PC-3 (cell line): ENCODE results near the gene DNAJC1. TPM values are rescaled to one million over a fixed set of nuclear protein-coding genes. Genes with fewer than 3 reads are reported as not detected.
"Not testable (repeated sequence)": the region's sequence is repeated elsewhere in the genome, so short reads cannot be mapped to it uniquely, and the experiment has no call there.

ENCODE experiments used
- ATAC-seq: fragments of 200-7000 bp; cut with Tn5 transposase; 2 replicates; pipeline ENCODE4 v1.9.1; 2020; ENCODE audit warnings: mild to moderate bottlenecking, moderate library complexity
- BruUV-seq: library from RNA; stranded (reverse); fragments of 400-500 nt; replicated peaks from 2 replicates; lab custom pipeline; 2021; lab: Mats Ljungman, UMichigan
- CTCF ChIA-PET: fragments of 300-600 bp; sonication (Branson Sonifier 250); formaldehyde crosslinking; loops from one replicate; lab custom pipeline; 2022; ENCODE audit warnings: antibody characterized with exemption; lab: Charles Lee
- POLR2A ChIA-PET: fragments of 300-600 bp; sonication (Branson Sonifier 250); formaldehyde crosslinking; loops from one replicate; lab custom pipeline; 2022; ENCODE audit warnings: antibody characterized with exemption; ENCODE audit not compliant: unreplicated experiment; lab: Charles Lee
- DNase-seq: peaks from one replicate; pipeline ENCODE4 v3.0.0-alpha.2; 2015
- H2AFZ ChIP-seq: fragments of 300-600 bp; sonication (generic); 2 replicates; pipeline ENCODE4 v1.6.0; 2016; ENCODE audit warnings: antibody characterized with exemption, low read length
- H3F3A ChIP-seq: fragments of 300-600 bp; sonication (generic); one replicate; pipeline ENCODE4 v1.6.0; 2017; ENCODE audit warnings: antibody characterized with exemption, low read length, control low read depth, mild to moderate bottlenecking; ENCODE audit not compliant: unreplicated experiment
- H3K27ac ChIP-seq: fragments of 300-600 bp; sonication (generic); 2 replicates; pipeline ENCODE4 v1.5.1; 2016; ENCODE audit warnings: mild to moderate bottlenecking, low read length
- H3K27me3 ChIP-seq: fragments of 300-600 bp; sonication (generic); 2 replicates; pipeline ENCODE4 v1.6.1; 2016; ENCODE audit warnings: low read length, mixed read lengths
- H3K36me3 ChIP-seq: fragments of 300-600 bp; sonication (generic); 2 replicates; pipeline ENCODE4 v1.6.1; 2016; ENCODE audit warnings: low read depth, mixed run types, low read length, mixed read lengths
- H3K4me1 ChIP-seq: fragments of 300-600 bp; sonication (generic); 2 replicates; pipeline ENCODE4 v1.5.1; 2016; ENCODE audit warnings: low read length; ENCODE audit not compliant: insufficient read depth
- H3K4me2 ChIP-seq: fragments of 300-600 bp; sonication (generic); 2 replicates; pipeline ENCODE4 v1.6.0; 2016; ENCODE audit warnings: low read length
- H3K4me3 ChIP-seq: fragments of 300-600 bp; sonication (generic); 2 replicates; pipeline ENCODE4 v1.5.1; 2016; ENCODE audit warnings: mild to moderate bottlenecking, low read length, mixed read lengths
- H3K79me2 ChIP-seq: fragments of 300-600 bp; sonication (generic); 2 replicates; pipeline ENCODE4 v1.6.1; 2017; ENCODE audit warnings: low read length, mixed read lengths
- H3K9ac ChIP-seq: fragments of 300-600 bp; sonication (generic); 2 replicates; pipeline ENCODE4 v1.6.0; 2016; ENCODE audit warnings: mild to moderate bottlenecking, low read length
- H3K9me2 ChIP-seq: fragments of 300-600 bp; sonication (generic); replicated peaks from 2 replicates; pipeline ENCODE4 v1.6.1; 2016; ENCODE audit warnings: mixed run types, low read length, mixed read lengths
- H3K9me3 ChIP-seq: fragments of 300-600 bp; sonication (generic); 2 replicates; pipeline ENCODE4 v1.6.1; 2016; ENCODE audit warnings: low read length, mixed read lengths
- H4K20me1 ChIP-seq: fragments of 300-600 bp; sonication (generic); 2 replicates; pipeline ENCODE4 v1.6.1; 2016; ENCODE audit warnings: low read length, mixed read lengths
- EZH2 ChIP-seq: fragments of 300-600 bp; sonication (generic); IDR thresholded peaks from one replicate; pipeline ENCODE4 v1.6.1; 2017; ENCODE audit warnings: antibody characterized with exemption, mild to moderate bottlenecking, low read length; ENCODE audit not compliant: unreplicated experiment
- EZH2phosphoT487 ChIP-seq: fragments of 300-600 bp; sonication (generic); IDR thresholded peaks from 2 replicates; pipeline ENCODE4 v1.6.1; 2018; ENCODE audit warnings: mild to moderate bottlenecking, antibody characterized with exemption, low read length, borderline replicate concordance
- intact Hi-C: fragments of 100-400 bp; cut with micrococcal nuclease; formaldehyde crosslinking; loops from 2 replicates; pipeline ENCODE4 v1.9.0; 2023
- total RNA-seq: library from RNA; depleted of rRNA; stranded (reverse); fragments of >200 nt; gene quantifications from 2 replicates; pipeline ENCODE4 v1.2.3, GENCODE V29; 2014
- TF ChIP-seq, protein P1 (sequence below): fragments of 300-600 bp; sonication (generic); conservative IDR thresholded peaks from 2 replicates; pipeline ENCODE4 v1.5.1; 2017; ENCODE audit warnings: antibody characterized with exemption, low read depth, mild to moderate bottlenecking, low read length

DNAJC1 gene
- total RNA-seq, 1 experiment from 2014 or later: 53.4 TPM

DNA sequence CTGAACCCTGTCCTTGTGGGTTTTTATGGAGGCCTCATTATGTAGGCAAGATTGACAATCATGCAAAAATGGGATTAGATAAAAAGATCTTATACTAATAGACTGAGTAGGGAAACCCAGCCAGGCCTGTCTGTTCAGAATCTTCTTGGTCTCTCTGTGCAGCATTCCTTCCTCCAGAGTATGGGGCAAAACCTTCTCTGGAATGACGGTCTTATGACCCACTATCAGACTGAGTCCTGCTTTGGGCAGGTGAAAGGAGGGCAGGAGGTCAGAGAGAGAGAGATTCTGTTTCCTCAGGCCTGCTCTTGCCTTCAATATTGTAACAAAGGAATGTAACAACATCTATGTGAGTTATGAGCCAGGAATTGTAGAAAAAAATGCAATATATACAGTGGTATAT, 182.6 kb downstream of the DNAJC1 start:
- no peaks in the 10 kb centered on the region for H3K9me3 ChIP-seq
- H3F3A ChIP-seq: no peaks in the 10 kb centered on the region
- no peaks in the 10 kb centered on the region for H3K27me3 ChIP-seq
- H3K79me2 ChIP-seq: no peaks in the 10 kb centered on the region
- no peak overlapping the region for H3K27ac ChIP-seq
- H3K4me1 ChIP-seq: no peaks in the 10 kb centered on the region
- ATAC-seq: no peak
- no peaks in the 10 kb centered on the region for H4K20me1 ChIP-seq
- DNase-seq: no peak
- intact Hi-C loops: no loop called here
- no peaks in the 10 kb centered on the region for H3K36me3 ChIP-seq
- H2AFZ ChIP-seq: no peak overlapping the region
- ChIA-PET CTCF (no interaction called here), POLR2A (no interaction called here)
- TF ChIP-seq, protein P1, sequence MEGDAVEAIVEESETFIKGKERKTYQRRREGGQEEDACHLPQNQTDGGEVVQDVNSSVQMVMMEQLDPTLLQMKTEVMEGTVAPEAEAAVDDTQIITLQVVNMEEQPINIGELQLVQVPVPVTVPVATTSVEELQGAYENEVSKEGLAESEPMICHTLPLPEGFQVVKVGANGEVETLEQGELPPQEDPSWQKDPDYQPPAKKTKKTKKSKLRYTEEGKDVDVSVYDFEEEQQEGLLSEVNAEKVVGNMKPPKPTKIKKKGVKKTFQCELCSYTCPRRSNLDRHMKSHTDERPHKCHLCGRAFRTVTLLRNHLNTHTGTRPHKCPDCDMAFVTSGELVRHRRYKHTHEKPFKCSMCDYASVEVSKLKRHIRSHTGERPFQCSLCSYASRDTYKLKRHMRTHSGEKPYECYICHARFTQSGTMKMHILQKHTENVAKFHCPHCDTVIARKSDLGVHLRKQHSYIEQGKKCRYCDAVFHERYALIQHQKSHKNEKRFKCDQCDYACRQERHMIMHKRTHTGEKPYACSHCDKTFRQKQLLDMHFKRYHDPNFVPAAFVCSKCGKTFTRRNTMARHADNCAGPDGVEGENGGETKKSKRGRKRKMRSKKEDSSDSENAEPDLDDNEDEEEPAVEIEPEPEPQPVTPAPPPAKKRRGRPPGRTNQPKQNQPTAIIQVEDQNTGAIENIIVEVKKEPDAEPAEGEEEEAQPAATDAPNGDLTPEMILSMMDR: no peak
- TF ChIP-seq EZH2phosphoT487: no peak
- no TSS peak for BruUV-seq
- H3K4me3 ChIP-seq: no peak overlapping the region
- no peak overlapping the region for H3K9ac ChIP-seq
- no peaks in the 10 kb centered on the region for H3K9me2 ChIP-seq
- no peak overlapping the region for H3K4me2 ChIP-seq

- CTCF ChIA-PET, H4K20me1 ChIP-seq, H3K4me2 ChIP-seq, H3K4me1 ChIP-seq, H3K27me3 ChIP-seq, ATAC-seq, H3K9me3 ChIP-seq, H3F3A ChIP-seq, H3K9ac ChIP-seq, DNase-seq, H3K79me2 ChIP-seq, H3K36me3 ChIP-seq, H3K4me3 ChIP-seq, BruUV-seq, intact Hi-C loops, H3K27ac ChIP-seq, H2AFZ ChIP-seq, H3K9me2 ChIP-seq: not testable (repeated sequence)
- POLR2A ChIA-PET: interaction anchor here (0.6 kb wide), 1 partner anchor 154 kb away, joined by 3 read pairs; no protein-coding TSS in a partner anchor
These were observed 185.1 kb downstream of the DNAJC1 start for GRCh38 chr10:21818416-21818815.

GRCh38 chr10:21814866-21815265, 188.7 kb downstream of the DNAJC1 start:
- ChIA-PET POLR2A (no interaction called here), CTCF (no interaction called here)
- Histone ChIP-seq H3K9ac (no peak overlapping the region), H3F3A (no peaks in the 10 kb centered on the region), H2AFZ (no peak overlapping the region), H3K4me3 (no peak overlapping the region), H3K9me2 (no peaks in the 10 kb centered on the region), H3K27ac (no peak overlapping the region), H3K9me3 (no peaks in the 10 kb centered on the region), H3K4me1 (no peaks in the 10 kb centered on the region), H3K36me3 (no peaks in the 10 kb centered on the region), H3K79me2 (no peaks in the 10 kb centered on the region), H3K4me2 (no peak overlapping the region), H3K27me3 (no peaks in the 10 kb centered on the region), H4K20me1 (no peaks in the 10 kb centered on the region)
- no peak for DNase-seq
- no peak for TF ChIP-seq EZH2phosphoT487
- no peak for TF ChIP-seq EZH2
- TF ChIP-seq, protein P1: no peak
- intact Hi-C loops: no loop called here
- ATAC-seq: no peak
- no TSS peak for BruUV-seq
